Vagina (tissue), 2 donors: ENCODE results near the gene HAUS5.

ENCODE experiments used
- POLR2A ChIP-seq, 2 donors: fragments of 450-650 bp; IDR thresholded peaks; one replicate each; pipeline ENCODE4 v1.6.1; 2017; ENCODE audit warnings: antibody characterized with exemption in 2 of 2, mild to moderate bottlenecking in 2 of 2, moderate library complexity in 2 of 2
- POLR2AphosphoS5 ChIP-seq, 2 donors: sonication (generic); formaldehyde crosslinking; IDR thresholded peaks; one replicate each; pipeline ENCODE4 v1.9.0; 2017; ENCODE audit warnings: antibody characterized with exemption in 2 of 2, mild to moderate bottlenecking in 2 of 2, low read depth in 1 of 2; ENCODE audit not compliant: insufficient read depth in 1 of 2
- TF ChIP-seq, protein P1 (sequence below), 3 experiments: fragments of 450-650 bp in 2 of 3; fragments of 200-600 bp in 1 of 3; sonication (generic) in 1 of 3; IDR thresholded peaks; one replicate each; pipeline ENCODE4 v1.5.1; 2017 to 2019; ENCODE audit warnings: antibody characterized with exemption in 3 of 3, mild to moderate bottlenecking in 2 of 3, moderate library complexity in 2 of 3

DNA sequence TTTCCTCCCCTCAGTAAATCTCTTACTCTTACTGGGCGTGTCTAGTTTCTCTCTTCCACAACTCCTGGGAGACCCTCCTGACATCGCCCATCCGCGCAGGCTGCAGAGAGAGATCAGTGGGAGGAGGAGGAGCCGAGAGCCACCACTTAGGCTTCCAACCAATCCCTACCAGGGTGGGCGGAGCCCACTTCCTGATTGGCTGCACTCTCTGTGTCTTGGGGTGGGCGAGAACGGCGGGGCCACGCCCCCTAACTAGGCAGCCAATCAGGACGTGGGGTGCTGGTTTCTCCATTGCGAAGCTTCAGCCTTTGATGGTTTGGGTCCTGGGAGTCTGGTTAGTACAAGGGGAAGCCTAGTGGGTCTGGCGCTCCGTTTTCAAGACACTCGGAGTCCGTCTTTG is 26.7 kb upstream of the HAUS5 start, which contains the start of gene PMIS2:
- no peak for TF ChIP-seq POLR2A (IDR thresholded peaks at IDR 0.05)
- TF ChIP-seq, protein P1, sequence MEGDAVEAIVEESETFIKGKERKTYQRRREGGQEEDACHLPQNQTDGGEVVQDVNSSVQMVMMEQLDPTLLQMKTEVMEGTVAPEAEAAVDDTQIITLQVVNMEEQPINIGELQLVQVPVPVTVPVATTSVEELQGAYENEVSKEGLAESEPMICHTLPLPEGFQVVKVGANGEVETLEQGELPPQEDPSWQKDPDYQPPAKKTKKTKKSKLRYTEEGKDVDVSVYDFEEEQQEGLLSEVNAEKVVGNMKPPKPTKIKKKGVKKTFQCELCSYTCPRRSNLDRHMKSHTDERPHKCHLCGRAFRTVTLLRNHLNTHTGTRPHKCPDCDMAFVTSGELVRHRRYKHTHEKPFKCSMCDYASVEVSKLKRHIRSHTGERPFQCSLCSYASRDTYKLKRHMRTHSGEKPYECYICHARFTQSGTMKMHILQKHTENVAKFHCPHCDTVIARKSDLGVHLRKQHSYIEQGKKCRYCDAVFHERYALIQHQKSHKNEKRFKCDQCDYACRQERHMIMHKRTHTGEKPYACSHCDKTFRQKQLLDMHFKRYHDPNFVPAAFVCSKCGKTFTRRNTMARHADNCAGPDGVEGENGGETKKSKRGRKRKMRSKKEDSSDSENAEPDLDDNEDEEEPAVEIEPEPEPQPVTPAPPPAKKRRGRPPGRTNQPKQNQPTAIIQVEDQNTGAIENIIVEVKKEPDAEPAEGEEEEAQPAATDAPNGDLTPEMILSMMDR (IDR thresholded peaks at IDR 0.05): no peak
- TF ChIP-seq POLR2AphosphoS5 (IDR thresholded peaks at IDR 0.05; ENCODE audit: insufficient read depth in 1 of 2, low read depth in 1 of 2): no peak
